SK-N-SH (cell line): ENCODE measurements around the gene SLC34A2.

Experiments used
- JUND ChIP-seq: IDR thresholded peaks from 2 replicates; pipeline ENCODE4 v1.4.0; 2012
- POLR2AphosphoS5 ChIP-seq: IDR thresholded peaks from 2 replicates; pipeline ENCODE4 v1.6.1; 2012; ENCODE audit warnings: low read depth, low read length
- RCOR1 ChIP-seq: fragments of 150-350 bp; IDR thresholded peaks from 2 replicates; pipeline ENCODE4 v1.6.1; 2017; ENCODE audit warnings: antibody characterized with exemption, low read length
- SIN3A ChIP-seq: IDR thresholded peaks from 2 replicates; pipeline ENCODE4 v1.6.1; 2012; ENCODE audit warnings: low read depth, mild to moderate bottlenecking, low read length, moderate library complexity, borderline replicate concordance
- TF ChIP-seq, protein P1 (sequence below): IDR thresholded peaks from 2 replicates; pipeline ENCODE4; 2012
- TF ChIP-seq, protein P2 (sequence below): fragments of 200-600 bp; sonication (generic); IDR thresholded peaks from 2 replicates; pipeline ENCODE4 v1.6.1; 2017; ENCODE audit warnings: antibody characterized with exemption, mild to moderate bottlenecking, moderate library complexity
- TF ChIP-seq, protein P3 (sequence below): IDR thresholded peaks from 2 replicates; pipeline ENCODE4 v1.4.0; 2012; ENCODE audit warnings: low read depth

GRCh38 chr4:25722964-25723363, 67.3 kb downstream of the SLC34A2 start:
- TF ChIP-seq, protein P1, sequence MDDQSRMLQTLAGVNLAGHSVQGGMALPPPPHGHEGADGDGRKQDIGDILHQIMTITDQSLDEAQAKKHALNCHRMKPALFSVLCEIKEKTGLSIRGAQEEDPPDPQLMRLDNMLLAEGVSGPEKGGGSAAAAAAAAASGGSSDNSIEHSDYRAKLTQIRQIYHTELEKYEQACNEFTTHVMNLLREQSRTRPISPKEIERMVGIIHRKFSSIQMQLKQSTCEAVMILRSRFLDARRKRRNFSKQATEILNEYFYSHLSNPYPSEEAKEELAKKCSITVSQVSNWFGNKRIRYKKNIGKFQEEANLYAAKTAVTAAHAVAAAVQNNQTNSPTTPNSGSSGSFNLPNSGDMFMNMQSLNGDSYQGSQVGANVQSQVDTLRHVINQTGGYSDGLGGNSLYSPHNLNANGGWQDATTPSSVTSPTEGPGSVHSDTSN = no peak
- TF ChIP-seq, protein P2, sequence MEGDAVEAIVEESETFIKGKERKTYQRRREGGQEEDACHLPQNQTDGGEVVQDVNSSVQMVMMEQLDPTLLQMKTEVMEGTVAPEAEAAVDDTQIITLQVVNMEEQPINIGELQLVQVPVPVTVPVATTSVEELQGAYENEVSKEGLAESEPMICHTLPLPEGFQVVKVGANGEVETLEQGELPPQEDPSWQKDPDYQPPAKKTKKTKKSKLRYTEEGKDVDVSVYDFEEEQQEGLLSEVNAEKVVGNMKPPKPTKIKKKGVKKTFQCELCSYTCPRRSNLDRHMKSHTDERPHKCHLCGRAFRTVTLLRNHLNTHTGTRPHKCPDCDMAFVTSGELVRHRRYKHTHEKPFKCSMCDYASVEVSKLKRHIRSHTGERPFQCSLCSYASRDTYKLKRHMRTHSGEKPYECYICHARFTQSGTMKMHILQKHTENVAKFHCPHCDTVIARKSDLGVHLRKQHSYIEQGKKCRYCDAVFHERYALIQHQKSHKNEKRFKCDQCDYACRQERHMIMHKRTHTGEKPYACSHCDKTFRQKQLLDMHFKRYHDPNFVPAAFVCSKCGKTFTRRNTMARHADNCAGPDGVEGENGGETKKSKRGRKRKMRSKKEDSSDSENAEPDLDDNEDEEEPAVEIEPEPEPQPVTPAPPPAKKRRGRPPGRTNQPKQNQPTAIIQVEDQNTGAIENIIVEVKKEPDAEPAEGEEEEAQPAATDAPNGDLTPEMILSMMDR = no peak
- TF ChIP-seq POLR2AphosphoS5 (no peak), RCOR1 (no peak), SIN3A (no peak), JUND (no peak)
- TF ChIP-seq, protein P3, sequence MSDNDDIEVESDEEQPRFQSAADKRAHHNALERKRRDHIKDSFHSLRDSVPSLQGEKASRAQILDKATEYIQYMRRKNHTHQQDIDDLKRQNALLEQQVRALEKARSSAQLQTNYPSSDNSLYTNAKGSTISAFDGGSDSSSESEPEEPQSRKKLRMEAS = no peak
